ENCODE measurements around the gene RRH.
"Not testable (repeated sequence)": the region's sequence is repeated elsewhere in the genome, so short reads cannot be mapped to it uniquely, and the experiment has no call there.

Gene RRH

GRCh38 chr4:109846395-109847098 lies 18.8 kb downstream of the RRH start:
- DNase-seq (ENCODE audit: low read depth in 2 of 2) = no peak

GRCh38 chr4:109847896-109848442 lies 20.2 kb downstream of the RRH start, which contains the start of gene LRIT3:
LRIT3 (plus strand) TSS chr4:109848107; CDS start chr4:109848202, 95 bp downstream.
- DNase-seq (ENCODE audit: low read depth in 2 of 2) = no peak

GRCh38 chr4:109848501-109848900 lies 20.7 kb downstream of the RRH start:
- DNase-seq (ENCODE audit: low read depth in 2 of 2) = no peak

- DNase-seq (ENCODE audit: low read depth in 2 of 2) = no peak
Observed at GRCh38 chr4:109850601-109851000, 22.8 kb downstream of the RRH start.

GRCh38 chr4:109859426-109860300 lies 31.9 kb downstream of the RRH start:
- DNase-seq (ENCODE audit: low read depth in 2 of 2) = not testable (repeated sequence)

GRCh38 chr4:109861271-109861670 lies 33.5 kb downstream of the RRH start:
- DNase-seq (ENCODE audit: low read depth in 2 of 2) = no peak

GRCh38 chr4:109861916-109862511 lies 34.2 kb downstream of the RRH start:
- DNase-seq (ENCODE audit: low read depth in 2 of 2) = no peak

- no peak for DNase-seq (ENCODE audit: low read depth in 2 of 2)
Observed at GRCh38 chr4:109864134-109864533, 36.4 kb downstream of the RRH start.

GRCh38 chr4:109870061-109870460 lies 42.3 kb downstream of the RRH start:
- no peak for DNase-seq (ENCODE audit: low read depth in 2 of 2)

GRCh38 chr4:109872065-109872464 lies 44.3 kb downstream of the RRH start:
- no peak for DNase-seq (ENCODE audit: low read depth in 2 of 2)

- no peak for DNase-seq (ENCODE audit: low read depth in 2 of 2)
Observed at GRCh38 chr4:109872950-109873656, 45.3 kb downstream of the RRH start.

GRCh38 chr4:109873791-109874514 lies 46.2 kb downstream of the RRH start:
- DNase-seq (ENCODE audit: low read depth in 2 of 2) = no peak

- no peak for DNase-seq (ENCODE audit: low read depth in 2 of 2)
Observed at GRCh38 chr4:109875106-109875505, 47.3 kb downstream of the RRH start.

GRCh38 chr4:109875553-109875952 lies 47.8 kb downstream of the RRH start:
- DNase-seq (ENCODE audit: low read depth in 2 of 2) = not testable (repeated sequence)

- DNase-seq (ENCODE audit: low read depth in 2 of 2) = no peak
Observed at GRCh38 chr4:109876634-109877265, 49.0 kb downstream of the RRH start.

- no peak for DNase-seq (ENCODE audit: low read depth in 2 of 2)
Observed at GRCh38 chr4:109877400-109877799, 49.6 kb downstream of the RRH start.

- no peak for DNase-seq (ENCODE audit: low read depth in 2 of 2)
Observed at GRCh38 chr4:109878355-109878754, 50.6 kb downstream of the RRH start.

- DNase-seq (ENCODE audit: low read depth in 2 of 2) = no peak
Observed at GRCh38 chr4:109879081-109879480, 51.3 kb downstream of the RRH start.

GRCh38 chr4:109879636-109880314 lies 52.0 kb downstream of the RRH start:
- no peak for DNase-seq (ENCODE audit: low read depth in 2 of 2)

- no peak for DNase-seq (ENCODE audit: low read depth in 2 of 2)
Observed at GRCh38 chr4:109886303-109886702, 58.5 kb downstream of the RRH start.

Measured in stimulated activated CD8-positive, alpha-beta memory T cell treated with anti-CD3 and anti-CD28 coated beads, Interleukin-7, amount 100 ng/mL, for 1 hour (primary cell).